Measurements from ENCODE around the gene P3H3.
"Not testable (repeated sequence)": the region's sequence is repeated elsewhere in the genome, so short reads cannot be mapped to it uniquely, and the experiment has no call there.

P3H3 gene

GRCh38 chr12:6871052-6871957, 43.1 kb downstream of the P3H3 start:
- H3K9me3 Mint-ChIP-seq = no peaks in the 10 kb centered on the region
- ATAC-seq = no peak
- H3K27ac Mint-ChIP-seq = peak overlapping the region; percentile 92
- peak overlapping the region; percentile 99 for H3K4me3 Mint-ChIP-seq
- H3K36me3 Mint-ChIP-seq = peaks cover 29% of the 10 kb centered on the region
- no peaks in the 10 kb centered on the region for H3K27me3 Mint-ChIP-seq
- peaks cover 75% of the 10 kb centered on the region for H3K4me1 Mint-ChIP-seq

DNA sequence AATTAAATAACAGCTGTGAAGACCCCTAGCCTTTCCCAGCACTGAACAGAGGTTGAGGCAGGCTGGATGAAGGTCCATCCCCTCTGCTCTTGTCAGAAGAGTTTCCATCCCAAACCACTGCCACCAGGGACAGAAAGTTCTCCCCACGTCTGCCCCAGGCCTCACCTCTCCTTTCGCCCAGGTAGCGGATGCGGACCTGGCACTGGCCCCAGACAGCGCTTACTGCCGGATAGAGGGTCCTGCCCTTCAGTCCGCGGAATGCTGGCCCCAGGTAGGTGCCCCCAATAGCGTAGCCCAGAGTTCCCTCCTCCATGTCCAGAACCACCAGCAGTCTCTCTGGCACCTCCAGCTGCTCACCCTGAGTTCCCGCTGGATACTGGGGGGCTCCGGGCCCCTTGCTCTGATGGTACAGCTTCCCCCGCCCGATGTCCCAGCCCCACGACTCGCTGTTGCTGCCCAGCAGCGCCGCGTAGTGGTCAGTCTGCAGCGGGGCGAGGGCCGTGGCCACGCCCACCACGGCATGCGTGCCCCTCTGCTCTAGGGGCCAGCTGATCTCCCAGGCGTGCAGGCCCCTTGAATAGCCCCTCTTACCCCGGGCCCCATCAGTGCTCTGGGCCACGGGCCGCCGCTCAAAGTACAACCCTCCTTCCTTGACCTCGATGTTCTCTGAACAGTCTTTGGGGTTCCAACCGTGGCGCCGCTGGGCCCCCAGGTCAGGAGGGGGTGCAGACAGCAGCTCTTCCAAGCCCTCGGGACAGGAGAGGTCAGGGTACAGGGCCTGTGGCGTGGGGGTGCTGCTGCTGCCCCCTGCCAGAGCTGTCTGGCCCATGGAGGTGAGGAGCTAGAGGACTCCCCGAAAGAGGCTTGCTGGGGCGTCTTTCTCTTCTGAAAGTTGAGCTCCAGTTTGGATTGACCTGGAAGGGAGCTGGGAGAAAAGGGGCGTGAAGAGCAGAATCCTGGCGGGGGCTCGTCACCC, 44.2 kb downstream of the P3H3 start:
- peak overlapping the region; percentile 99 for H3K4me3 Mint-ChIP-seq

DNA sequence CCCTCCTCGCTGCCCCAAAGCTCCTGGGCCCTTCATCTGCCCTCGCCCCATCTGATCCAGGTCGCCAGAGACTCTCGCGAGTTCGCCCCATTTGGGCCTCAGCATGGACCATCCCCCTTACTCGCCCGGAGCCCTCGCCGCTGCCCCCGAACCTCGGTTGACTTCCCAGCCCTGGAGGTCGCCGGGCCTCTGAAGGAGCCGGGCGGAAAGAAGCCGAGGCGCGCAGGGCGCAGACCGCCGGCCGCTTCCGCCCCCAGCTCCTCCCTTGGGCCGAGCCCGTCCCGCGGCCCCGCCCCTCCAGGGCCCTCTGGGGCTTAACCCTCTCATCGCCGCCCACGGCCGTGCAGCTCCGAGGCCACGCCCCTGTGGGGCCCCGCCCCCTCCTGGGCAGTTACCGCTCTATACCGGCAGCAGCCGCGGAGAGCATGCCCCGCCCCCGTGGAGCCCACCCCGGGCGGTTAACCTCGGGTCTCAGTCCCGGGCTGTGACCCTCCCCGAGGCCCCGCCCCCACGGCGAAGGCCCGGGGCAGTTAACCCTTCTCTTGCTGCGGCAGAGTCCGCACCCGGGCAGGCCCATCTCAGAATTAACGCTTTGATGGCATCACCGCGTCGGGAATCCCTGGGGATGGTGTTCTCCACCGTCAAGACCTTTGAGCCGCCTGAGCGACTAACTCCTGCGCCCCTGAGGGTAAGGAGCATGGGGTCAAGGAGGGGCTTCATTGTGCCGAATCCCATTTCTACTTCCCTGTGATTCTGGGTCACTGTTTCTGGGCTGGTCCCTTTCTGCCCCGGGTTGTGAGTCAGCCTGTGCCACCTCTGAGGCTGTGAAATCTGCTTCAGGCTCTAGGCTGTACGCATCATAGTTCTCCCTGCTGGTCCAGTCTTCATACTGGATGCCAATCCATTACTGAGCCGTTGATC, 45.1 kb downstream of the P3H3 start, which contains the start of gene SPSB2:
Gene SPSB2, minus strand, starts transcription at position 210 of the 921 bp plus-strand sequence. CDS start 402 bp downstream, outside the sequence.
- Mint-ChIP-seq H3K4me1 (peaks cover 63% of the 10 kb centered on the region), H3K27me3 (no peaks in the 10 kb centered on the region), H3K4me3 (peak within 1 kb of the TSS; percentile 99), H3K9me3 (no peaks in the 10 kb centered on the region), H3K27ac (peak within 1 kb of the TSS; percentile 92), H3K36me3 (peaks cover 39% of the 10 kb centered on the region)
- peak; percentile 94 for ATAC-seq

More for the DNA sequence above, 44.2 kb downstream of the P3H3 start:
- H3K4me1 Mint-ChIP-seq = peaks cover 68% of the 10 kb centered on the region
- ATAC-seq = peak; percentile 71
- H3K36me3 Mint-ChIP-seq = peaks cover 37% of the 10 kb centered on the region
- H3K9me3 Mint-ChIP-seq = no peaks in the 10 kb centered on the region
- no peaks in the 10 kb centered on the region for H3K27me3 Mint-ChIP-seq
- H3K27ac Mint-ChIP-seq = peak overlapping the region; percentile 92

- H3K9me3 Mint-ChIP-seq, ATAC-seq, H3K27me3 Mint-ChIP-seq: not testable (repeated sequence)
- Mint-ChIP-seq H3K27ac (peak overlapping the region; percentile 92), H3K36me3 (peaks cover 33% of the 10 kb centered on the region), H3K4me3 (peak overlapping the region; percentile 99), H3K4me1 (peaks cover 57% of the 10 kb centered on the region)
Observed at GRCh38 chr12:6874015-6874368, 45.8 kb downstream of the P3H3 start.

DNA sequence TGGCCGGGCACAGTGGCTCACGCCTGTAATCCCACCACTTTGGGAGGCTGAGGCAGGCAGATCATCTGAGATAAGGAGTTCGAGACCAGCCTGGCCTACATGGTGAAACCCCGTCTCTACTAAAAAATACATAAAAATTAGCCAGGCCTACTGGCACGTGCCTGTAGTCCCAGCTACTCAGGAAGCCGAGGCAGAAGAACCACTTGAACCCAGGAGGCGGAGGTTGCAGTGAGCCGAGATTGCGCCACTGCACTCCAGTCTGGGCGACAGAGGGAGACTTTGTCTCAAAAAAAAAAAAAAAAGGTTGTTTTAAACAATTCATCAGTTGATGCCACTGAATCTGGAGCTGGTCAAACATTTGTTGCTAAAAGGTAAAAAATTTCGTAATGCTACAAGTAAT, 51.6 kb downstream of the P3H3 start:
- H3K9me3 Mint-ChIP-seq, H3K27me3 Mint-ChIP-seq, ATAC-seq, H3K27ac Mint-ChIP-seq, H3K4me1 Mint-ChIP-seq, H3K4me3 Mint-ChIP-seq: not testable (repeated sequence)
- peaks cover 18% of the 10 kb centered on the region for H3K36me3 Mint-ChIP-seq

DNA sequence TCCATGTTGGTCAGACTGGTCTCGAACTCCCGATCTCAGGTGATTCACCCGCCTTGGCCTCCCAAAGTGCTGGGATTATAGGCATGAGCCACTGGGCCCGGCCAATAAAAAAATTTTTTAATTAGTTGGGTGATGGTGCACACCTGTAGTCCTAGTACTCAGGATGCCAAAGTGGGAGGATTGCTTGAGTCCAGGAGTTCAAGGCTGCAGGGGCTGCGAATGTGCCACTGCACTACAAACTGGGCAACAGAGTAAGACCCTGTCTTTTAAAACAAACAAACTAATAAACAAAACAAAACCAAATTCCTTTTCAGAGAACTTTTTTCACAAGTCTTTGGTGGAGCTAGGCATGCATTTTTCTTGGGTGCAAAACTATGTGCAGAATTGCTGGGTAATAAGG, 55.0 kb downstream of the P3H3 start:
- H3K27me3 Mint-ChIP-seq = no peaks in the 10 kb centered on the region
- no peaks in the 10 kb centered on the region for H3K9me3 Mint-ChIP-seq
- H3K27ac Mint-ChIP-seq = no peak overlapping the region
- H3K4me3 Mint-ChIP-seq = no peak overlapping the region
- H3K4me1 Mint-ChIP-seq = no peaks in the 10 kb centered on the region
- ATAC-seq = no peak
- no peaks in the 10 kb centered on the region for H3K36me3 Mint-ChIP-seq

DNA sequence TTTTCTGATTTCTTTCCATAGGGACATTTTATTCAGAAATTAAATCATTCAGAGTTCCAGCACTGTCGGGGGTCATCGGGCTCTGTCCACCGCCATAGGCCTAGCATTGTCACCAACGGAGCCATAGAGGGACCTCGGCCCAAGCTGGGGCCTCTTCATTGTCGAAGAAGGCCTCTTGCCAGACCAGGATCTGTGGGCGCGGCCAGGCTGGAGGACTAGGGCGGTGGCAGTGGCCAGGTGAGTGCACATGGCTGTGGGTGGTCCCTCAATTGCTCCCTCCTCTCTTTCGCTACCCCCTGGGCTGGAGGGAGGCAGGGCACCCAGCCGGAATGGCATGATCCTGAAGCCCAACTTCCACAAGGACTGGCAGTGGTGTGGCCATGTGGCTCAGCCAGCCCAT, 55.5 kb downstream of the P3H3 start:
- H3K36me3 Mint-ChIP-seq = no peaks in the 10 kb centered on the region
- no peak overlapping the region for H3K27ac Mint-ChIP-seq
- H3K27me3 Mint-ChIP-seq = no peaks in the 10 kb centered on the region
- H3K4me1 Mint-ChIP-seq = no peaks in the 10 kb centered on the region
- H3K9me3 Mint-ChIP-seq = no peaks in the 10 kb centered on the region
- no peak for ATAC-seq
- H3K4me3 Mint-ChIP-seq = no peak overlapping the region

GRCh38 chr12:6884539-6884938, 56.3 kb downstream of the P3H3 start:
- ATAC-seq = no peak
- Mint-ChIP-seq H3K27ac (no peak overlapping the region), H3K27me3 (no peaks in the 10 kb centered on the region), H3K36me3 (no peaks in the 10 kb centered on the region), H3K4me3 (no peak overlapping the region), H3K4me1 (no peaks in the 10 kb centered on the region), H3K9me3 (no peaks in the 10 kb centered on the region)

DNA sequence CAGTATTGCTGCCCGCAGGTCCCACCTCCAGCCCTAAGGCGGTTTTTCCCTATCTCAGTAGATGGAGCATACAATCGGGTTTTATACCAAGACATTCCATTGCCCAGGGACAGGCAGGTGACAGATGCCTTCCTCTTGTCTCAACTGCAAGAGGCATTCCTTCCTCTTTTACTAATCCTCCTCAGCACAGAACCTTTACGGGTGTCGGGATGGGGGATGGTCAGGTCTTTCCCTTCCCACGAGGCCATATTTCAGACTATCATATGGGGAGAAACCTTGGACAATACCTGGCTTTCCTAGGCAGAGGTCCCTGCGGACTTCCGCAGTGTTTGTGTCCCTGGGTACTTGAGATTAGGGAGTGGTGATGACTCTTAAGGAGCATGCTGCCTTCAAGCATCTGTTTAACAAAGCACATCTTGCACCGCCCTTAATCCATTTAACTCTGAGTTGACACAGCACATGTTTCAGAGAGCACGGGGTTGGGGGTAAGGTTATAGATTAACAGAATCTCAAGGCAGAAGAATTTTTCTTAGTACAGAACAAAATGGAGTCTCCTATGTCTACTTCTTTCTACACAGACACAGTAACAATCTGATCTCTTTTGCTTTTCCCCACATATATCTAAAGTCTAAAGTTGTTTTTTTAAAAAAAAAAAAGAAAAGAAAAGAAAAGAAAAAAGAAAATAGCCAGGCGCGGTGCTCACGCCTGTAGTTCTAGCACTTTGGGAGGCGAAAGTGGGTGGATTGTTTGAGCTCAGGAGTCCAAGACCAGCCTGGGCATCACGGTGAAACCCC, 58.2 kb downstream of the P3H3 start:
- not testable (repeated sequence) for H3K36me3 Mint-ChIP-seq, H3K27ac Mint-ChIP-seq

DNA sequence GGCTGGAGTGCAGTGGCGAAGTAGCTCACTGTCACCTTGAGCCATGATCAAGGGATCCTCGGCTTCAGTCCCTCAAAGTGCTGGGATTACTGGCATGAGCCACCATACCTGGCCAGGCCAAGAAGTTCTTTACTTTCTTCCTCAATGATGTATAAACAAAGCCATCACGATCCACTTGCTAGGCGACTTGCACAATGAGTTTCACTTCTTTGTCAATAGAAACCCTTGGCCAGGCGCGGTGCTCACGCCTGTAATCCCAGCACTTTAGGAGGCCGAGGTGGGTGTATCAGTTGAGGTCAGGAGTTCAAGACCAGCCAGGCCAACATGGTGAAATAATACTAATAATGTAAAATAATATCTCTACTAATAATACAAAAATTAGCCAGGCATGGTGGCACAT, 59.3 kb downstream of the P3H3 start:
- Mint-ChIP-seq H3K9me3 (no peaks in the 10 kb centered on the region), H3K4me1 (peaks cover 16% of the 10 kb centered on the region), H3K27me3 (no peaks in the 10 kb centered on the region), H3K27ac (no peak overlapping the region), H3K36me3 (no peaks in the 10 kb centered on the region), H3K4me3 (no peak overlapping the region)
- ATAC-seq = no peak

More for the DNA sequence above, 58.2 kb downstream of the P3H3 start:
- ATAC-seq, H3K9me3 Mint-ChIP-seq, H3K27me3 Mint-ChIP-seq, H3K4me3 Mint-ChIP-seq: not testable (repeated sequence)
- peaks cover 11% of the 10 kb centered on the region for H3K4me1 Mint-ChIP-seq

GRCh38 chr12:6888360-6888759, 60.2 kb downstream of the P3H3 start:
- ATAC-seq = no peak
- Mint-ChIP-seq H3K4me1 (peaks cover 16% of the 10 kb centered on the region), H3K9me3 (no peaks in the 10 kb centered on the region), H3K4me3 (no peak overlapping the region), H3K36me3 (no peaks in the 10 kb centered on the region), H3K27ac (no peak overlapping the region), H3K27me3 (no peaks in the 10 kb centered on the region)

DNA sequence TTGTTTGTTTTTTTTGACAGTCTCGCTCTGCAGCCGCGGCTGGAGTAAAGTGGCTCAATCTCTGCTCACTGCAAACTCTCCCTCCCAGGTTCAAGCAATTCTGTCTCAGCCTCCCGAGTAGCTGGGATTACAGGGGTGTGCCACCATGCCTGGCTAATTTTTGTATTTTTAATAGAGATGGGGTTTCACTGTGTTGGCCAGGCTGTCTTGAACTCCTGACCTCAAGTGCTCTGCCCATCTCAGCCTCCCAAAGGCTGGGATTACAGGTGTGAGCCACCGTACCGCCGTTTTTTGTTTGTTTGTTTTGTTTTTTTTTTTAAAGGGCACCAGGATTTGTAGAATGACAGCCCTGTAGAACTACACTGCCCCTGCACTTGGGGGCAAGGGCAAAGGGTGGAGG, 60.6 kb downstream of the P3H3 start:
- not testable (repeated sequence) for H3K27me3 Mint-ChIP-seq, H3K4me3 Mint-ChIP-seq, H3K9me3 Mint-ChIP-seq, H3K27ac Mint-ChIP-seq, H3K36me3 Mint-ChIP-seq, ATAC-seq
- peaks cover 16% of the 10 kb centered on the region for H3K4me1 Mint-ChIP-seq

Data from stimulated activated memory B cell treated with anti-CD40 and anti-IgM and Interleukin-4, amounts not matched to agents 10 μg/mL and 1 μg/mL and 100 μg/mL, for 72 hours (primary cell).